ENCODE data around the gene DPP7.

- TF ChIP-seq POLR2AphosphoS5 (IDR thresholded peaks at IDR 0.05; ENCODE audit: low read depth, low read length) = no peak
- TF ChIP-seq FOSL1 (IDR thresholded peaks at IDR 0.05; ENCODE audit: low read depth) = no peak
- TF ChIP-seq, protein P1, sequence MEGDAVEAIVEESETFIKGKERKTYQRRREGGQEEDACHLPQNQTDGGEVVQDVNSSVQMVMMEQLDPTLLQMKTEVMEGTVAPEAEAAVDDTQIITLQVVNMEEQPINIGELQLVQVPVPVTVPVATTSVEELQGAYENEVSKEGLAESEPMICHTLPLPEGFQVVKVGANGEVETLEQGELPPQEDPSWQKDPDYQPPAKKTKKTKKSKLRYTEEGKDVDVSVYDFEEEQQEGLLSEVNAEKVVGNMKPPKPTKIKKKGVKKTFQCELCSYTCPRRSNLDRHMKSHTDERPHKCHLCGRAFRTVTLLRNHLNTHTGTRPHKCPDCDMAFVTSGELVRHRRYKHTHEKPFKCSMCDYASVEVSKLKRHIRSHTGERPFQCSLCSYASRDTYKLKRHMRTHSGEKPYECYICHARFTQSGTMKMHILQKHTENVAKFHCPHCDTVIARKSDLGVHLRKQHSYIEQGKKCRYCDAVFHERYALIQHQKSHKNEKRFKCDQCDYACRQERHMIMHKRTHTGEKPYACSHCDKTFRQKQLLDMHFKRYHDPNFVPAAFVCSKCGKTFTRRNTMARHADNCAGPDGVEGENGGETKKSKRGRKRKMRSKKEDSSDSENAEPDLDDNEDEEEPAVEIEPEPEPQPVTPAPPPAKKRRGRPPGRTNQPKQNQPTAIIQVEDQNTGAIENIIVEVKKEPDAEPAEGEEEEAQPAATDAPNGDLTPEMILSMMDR (IDR thresholded peaks at IDR 0.05 in 2 of 3, conservative IDR thresholded peaks at IDR 0.05 in 1 of 3; ENCODE audit: borderline replicate concordance in 1 of 3, insufficient read depth in 1 of 3, low read depth in 2 of 3, low read length in 2 of 3) = no peak
- no peak for TF ChIP-seq POLR2A (IDR thresholded peaks at IDR 0.05; ENCODE audit: borderline replicate concordance, extremely low read depth, insufficient read depth, insufficient read length)
- no peak for TF ChIP-seq REST (IDR thresholded peaks at IDR 0.05; ENCODE audit: low read depth)
- no peak for TF ChIP-seq SP1 (IDR thresholded peaks at IDR 0.05; ENCODE audit: low read depth)
Observed at GRCh38 chr9:137073992-137074399, 40.5 kb downstream of the DPP7 start.
